Bronchial epithelial cell (primary cell): ENCODE data around the gene SETD3. TPM values are rescaled to one million over a fixed set of nuclear protein-coding genes. Genes with fewer than 3 reads are reported as not detected.

Experiments used
- DNase-seq: peaks from one replicate; pipeline ENCODE4 v3.0.0-alpha.2; 2010; ENCODE audit warnings: low read depth
- FAIRE-seq: peaks from 2 replicates; lab custom pipeline; 2011; peaks lifted over from hg19 to GRCh38; lab: Jason Lieb, UNC
- H3K27me3 ChIP-seq: 2 replicates; pipeline ENCODE4 v1.5.1; 2011; ENCODE audit warnings: low read length; ENCODE audit not compliant: control insufficient read depth, insufficient read depth
- H3K36me3 ChIP-seq: 2 replicates; pipeline ENCODE4 v1.5.1; 2011; ENCODE audit warnings: low read length; ENCODE audit not compliant: control insufficient read depth, insufficient read depth
- H3K4me3 ChIP-seq: 2 replicates; pipeline ENCODE4 v1.5.1; 2011; ENCODE audit warnings: mild to moderate bottlenecking, low read depth, low read length, control low read depth
- CTCF ChIP-seq: IDR thresholded peaks from 2 replicates; pipeline ENCODE4 v1.5.1; 2011; ENCODE audit warnings: mild to moderate bottlenecking, moderate library complexity, low read length, control low read depth, inconsistent platforms; ENCODE audit not compliant: insufficient read depth, severe bottlenecking
- total RNA-seq: library from RNA; depleted of rRNA; stranded (reverse); fragments of >200 nt; gene quantifications from 2 replicates; pipeline ENCODE4 v1.2.1, GENCODE V29; 2014

SETD3 gene
- total RNA-seq, 1 donor from 2014 or later = 66.6 TPM

- no peak for TF ChIP-seq CTCF
- FAIRE-seq (no peak), DNase-seq (no peak)
- Histone ChIP-seq H3K36me3 (peaks cover 31% of the 10 kb centered on the region), H3K4me3 (no peak overlapping the region), H3K27me3 (no peaks in the 10 kb centered on the region)
Observed at GRCh38 chr14:99507860-99508640, 27.4 kb upstream of the SETD3 start.

- FAIRE-seq (no peak), DNase-seq (no peak)
- H3K4me3 ChIP-seq = no peak overlapping the region
- H3K36me3 ChIP-seq = peaks cover 37% of the 10 kb centered on the region
- TF ChIP-seq CTCF = no peak
- H3K27me3 ChIP-seq = no peaks in the 10 kb centered on the region
Observed at GRCh38 chr14:99506276-99506675, 25.6 kb upstream of the SETD3 start.

GRCh38 chr14:99505089-99505488, 24.4 kb upstream of the SETD3 start:
- no peak overlapping the region for H3K4me3 ChIP-seq
- peaks cover 37% of the 10 kb centered on the region for H3K36me3 ChIP-seq
- FAIRE-seq (no peak), DNase-seq (no peak)
- TF ChIP-seq CTCF = no peak
- no peaks in the 10 kb centered on the region for H3K27me3 ChIP-seq

GRCh38 chr14:99503848-99504453, 23.3 kb upstream of the SETD3 start:
- TF ChIP-seq CTCF = no peak
- H3K27me3 ChIP-seq = no peaks in the 10 kb centered on the region
- H3K4me3 ChIP-seq = no peak overlapping the region
- DNase-seq (no peak), FAIRE-seq (no peak)
- H3K36me3 ChIP-seq = peaks cover 29% of the 10 kb centered on the region

GRCh38 chr14:99502989-99503421, 22.3 kb upstream of the SETD3 start:
- H3K36me3 ChIP-seq = peaks cover 33% of the 10 kb centered on the region
- DNase-seq (no peak), FAIRE-seq (no peak)
- no peaks in the 10 kb centered on the region for H3K27me3 ChIP-seq
- no peak for TF ChIP-seq CTCF
- H3K4me3 ChIP-seq = no peak overlapping the region

GRCh38 chr14:99497894-99498293, 17.2 kb upstream of the SETD3 start:
- Histone ChIP-seq H3K27me3 (no peaks in the 10 kb centered on the region), H3K36me3 (peaks cover 34% of the 10 kb centered on the region), H3K4me3 (no peak overlapping the region)
- FAIRE-seq (no peak), DNase-seq (no peak)
- TF ChIP-seq CTCF = no peak
